GM21447 (cell line): Measurements from ENCODE around the gene KLF11.

ENCODE experiments used
- ATAC-seq: cut with Tn5 transposase; IDR thresholded peaks from one replicate; pipeline ENCODE4 v1.9.1; 2021; ENCODE audit not compliant: unreplicated experiment

KLF11 gene

GRCh38 chr2:10061221-10061925, 18.0 kb downstream of the KLF11 start:
- no peak for ATAC-seq

GRCh38 chr2:10062931-10063365, 19.6 kb downstream of the KLF11 start:
- ATAC-seq: no peak

- ATAC-seq: no peak
Observed at GRCh38 chr2:10063566-10063965, 20.2 kb downstream of the KLF11 start.

- no peak for ATAC-seq
Observed at GRCh38 chr2:10064932-10065772, 21.8 kb downstream of the KLF11 start.

- ATAC-seq: no peak
Observed at GRCh38 chr2:10065773-10066055, 22.4 kb downstream of the KLF11 start.

- ATAC-seq: no peak
Observed at GRCh38 chr2:10067330-10067729, 24.0 kb downstream of the KLF11 start.

GRCh38 chr2:10067881-10068280, 24.5 kb downstream of the KLF11 start:
- ATAC-seq: no peak

- no peak for ATAC-seq
Observed at GRCh38 chr2:10071176-10071575, 27.8 kb downstream of the KLF11 start.

GRCh38 chr2:10071595-10071994, 28.2 kb downstream of the KLF11 start:
- no peak for ATAC-seq

- peak; percentile 82 for ATAC-seq
Observed at GRCh38 chr2:10072656-10073480, 29.5 kb downstream of the KLF11 start.

GRCh38 chr2:10073706-10074105, 30.4 kb downstream of the KLF11 start:
- no peak for ATAC-seq

- no peak for ATAC-seq
Observed at GRCh38 chr2:10075101-10075500, 31.8 kb downstream of the KLF11 start.

- ATAC-seq: no peak
Observed at GRCh38 chr2:10075571-10076209, 32.3 kb downstream of the KLF11 start.

GRCh38 chr2:10076511-10076910, 33.2 kb downstream of the KLF11 start:
- ATAC-seq: no peak

GRCh38 chr2:10076988-10077527, 33.7 kb downstream of the KLF11 start:
- no peak for ATAC-seq

GRCh38 chr2:10078001-10078400, 34.7 kb downstream of the KLF11 start:
- ATAC-seq: no peak

- ATAC-seq: no peak
Observed at GRCh38 chr2:10078704-10079265, 35.4 kb downstream of the KLF11 start.

GRCh38 chr2:10079266-10079869, 36.0 kb downstream of the KLF11 start:
- ATAC-seq: no peak

GRCh38 chr2:10079870-10080535, 36.7 kb downstream of the KLF11 start, which contains the start of gene CYS1:
TSS of gene CYS1 (minus strand) at chr2:10080411. CDS start at chr2:10080223, 188 bp downstream.
- no peak for ATAC-seq
